GM18526 (cell line): ENCODE data around the gene ARMH4.

Experiments used
- POLR2A ChIP-seq: IDR thresholded peaks from 3 replicates; pipeline ENCODE4 v1.6.1; 2011; ENCODE audit not compliant: insufficient read length; ENCODE audit errors: extremely low read depth

Gene ARMH4

DNA sequence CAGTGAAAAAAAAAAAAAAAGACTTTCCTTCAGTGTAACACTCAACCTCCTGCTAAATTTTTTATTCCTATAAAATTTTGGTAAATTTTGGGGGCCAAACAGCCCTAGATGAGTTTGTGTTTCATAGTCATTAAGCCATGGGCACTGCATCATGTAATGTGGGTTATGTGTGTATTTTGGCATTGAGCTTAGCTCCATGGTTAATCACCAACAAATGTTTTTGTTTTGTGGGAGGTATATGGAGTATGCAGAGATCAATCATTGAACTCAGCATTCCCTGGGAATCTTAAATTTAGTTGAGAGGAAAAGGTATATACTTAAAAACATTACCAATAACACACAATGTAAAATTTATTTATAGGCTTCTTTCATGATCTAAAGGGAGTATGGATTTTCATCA is 8.5 kb upstream of the ARMH4 start:
- no peak for TF ChIP-seq POLR2A

DNA sequence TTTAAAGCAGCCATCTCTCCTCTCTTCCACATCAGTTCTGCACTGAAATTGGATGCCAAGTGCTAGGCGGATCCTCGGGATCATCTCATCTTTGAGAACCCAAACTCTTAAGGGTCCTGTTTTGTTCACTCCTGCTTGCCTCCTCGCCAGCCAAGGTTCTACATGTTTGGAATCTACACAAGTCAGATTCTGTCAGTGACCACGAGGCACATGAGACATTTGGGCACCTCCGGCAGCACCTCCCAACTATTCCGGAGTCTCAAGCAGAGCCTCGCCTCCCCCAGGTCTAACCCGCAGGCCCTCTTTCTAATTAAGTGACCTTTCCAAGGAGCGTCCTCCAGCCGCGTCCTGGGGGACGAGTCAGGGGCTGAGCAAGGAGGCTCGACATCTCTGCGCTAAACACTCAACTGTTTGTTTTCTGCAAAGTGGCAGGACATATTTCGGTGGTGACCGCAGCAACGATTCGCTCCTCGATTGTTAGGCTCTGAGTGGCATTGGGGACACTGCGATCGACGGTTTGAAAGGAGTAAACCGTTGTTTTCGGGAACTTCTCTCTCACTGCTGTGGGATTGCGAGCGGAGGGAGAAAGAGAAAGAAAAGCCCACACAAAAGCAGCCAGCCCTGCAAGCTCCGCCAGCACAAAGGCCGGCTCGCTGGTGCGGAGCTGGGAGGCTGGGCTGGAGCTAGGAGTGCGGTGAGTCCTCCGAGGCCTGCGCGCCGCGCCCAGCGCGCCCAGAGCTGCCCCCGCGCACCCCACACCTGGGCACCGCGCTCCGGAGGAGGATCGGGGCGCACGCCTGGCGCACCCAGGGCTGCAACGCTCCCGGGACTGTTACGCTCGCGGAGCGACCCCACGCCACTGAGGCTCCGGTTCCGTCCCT is 640 bp downstream of the ARMH4 start:
- no peak for TF ChIP-seq POLR2A

DNA sequence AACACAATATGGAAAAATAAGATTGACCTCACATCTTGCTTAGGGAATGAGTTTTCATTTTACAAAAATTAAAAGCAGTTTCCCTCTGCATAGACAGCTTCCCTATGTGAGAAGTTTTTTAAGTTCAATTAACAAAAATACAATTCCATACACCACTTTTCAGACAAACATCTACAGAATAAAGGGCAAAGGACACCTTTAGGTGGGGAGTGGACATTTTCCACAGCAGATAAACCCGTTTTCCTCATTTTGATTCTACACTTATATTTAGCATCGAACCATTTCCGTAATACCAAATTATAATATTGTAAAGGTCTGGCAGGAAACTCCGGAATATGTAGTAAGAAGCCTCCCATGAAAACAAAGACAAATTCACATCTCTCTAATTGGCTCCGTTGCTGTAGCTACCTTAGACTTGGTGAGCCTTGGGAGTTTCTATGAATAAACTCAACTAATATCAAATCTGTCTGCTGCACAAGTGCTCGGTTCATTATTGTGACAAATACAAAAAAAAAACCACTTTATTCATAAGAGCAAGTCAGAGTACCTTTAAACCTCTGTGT is 1.7 kb downstream of the ARMH4 start:
- TF ChIP-seq POLR2A: no peak

DNA sequence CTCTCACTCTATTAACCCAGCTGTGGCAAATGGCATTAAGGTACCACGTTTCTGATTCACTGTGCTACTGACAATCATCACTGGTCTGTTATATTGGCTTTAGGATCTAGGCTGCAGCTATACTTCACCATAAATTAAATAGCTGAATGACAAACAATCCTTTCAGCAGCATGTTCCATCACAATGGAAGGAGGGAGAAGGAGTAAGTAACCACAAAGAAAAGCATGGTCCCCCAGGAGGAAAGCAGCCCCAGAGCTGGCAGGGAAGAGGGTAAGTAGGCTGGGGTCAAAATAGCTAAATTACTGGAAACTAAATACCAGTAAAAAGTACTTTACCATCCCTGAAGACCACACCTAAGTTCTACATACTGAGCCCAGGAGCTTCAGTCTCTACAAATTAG is 2.8 kb downstream of the ARMH4 start:
- TF ChIP-seq POLR2A: no peak

DNA sequence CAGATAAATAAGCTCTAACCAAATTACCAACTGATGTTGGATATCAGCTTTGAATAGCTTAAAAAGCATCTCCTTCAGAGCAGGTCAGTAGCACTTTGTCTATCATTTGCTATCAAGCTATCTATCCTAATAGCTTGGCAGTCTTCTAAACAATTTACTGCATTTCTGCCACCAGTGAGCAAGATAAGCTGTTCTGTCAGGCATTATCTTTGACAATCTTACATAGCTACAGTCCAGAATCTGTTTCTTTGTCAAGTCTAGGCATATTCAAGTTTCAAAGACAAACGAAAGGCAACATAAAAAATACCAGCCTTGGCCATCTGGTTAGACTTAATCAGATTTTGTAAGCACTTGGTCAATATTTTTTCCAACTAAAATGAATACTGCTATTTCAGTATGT is 5.6 kb downstream of the ARMH4 start:
- TF ChIP-seq POLR2A: no peak

DNA sequence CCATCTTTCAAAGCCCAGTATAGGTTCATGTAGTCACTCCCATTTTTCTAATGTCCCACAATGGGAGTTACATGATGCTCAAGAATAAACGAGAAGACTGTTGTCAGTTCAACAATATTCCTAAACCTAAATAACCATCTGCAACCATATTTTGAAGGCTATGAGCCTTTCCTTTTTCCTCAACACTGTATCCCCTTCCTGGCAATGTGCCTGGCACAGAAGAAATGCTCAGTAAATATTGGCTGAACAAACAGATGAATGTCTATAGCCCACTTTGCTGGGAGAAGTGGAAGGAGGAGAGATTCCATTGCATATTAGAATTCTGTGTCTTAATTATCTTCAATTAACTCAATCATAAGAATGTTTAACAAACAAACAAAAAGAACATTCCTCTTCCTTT is 6.1 kb downstream of the ARMH4 start:
- TF ChIP-seq POLR2A: no peak

DNA sequence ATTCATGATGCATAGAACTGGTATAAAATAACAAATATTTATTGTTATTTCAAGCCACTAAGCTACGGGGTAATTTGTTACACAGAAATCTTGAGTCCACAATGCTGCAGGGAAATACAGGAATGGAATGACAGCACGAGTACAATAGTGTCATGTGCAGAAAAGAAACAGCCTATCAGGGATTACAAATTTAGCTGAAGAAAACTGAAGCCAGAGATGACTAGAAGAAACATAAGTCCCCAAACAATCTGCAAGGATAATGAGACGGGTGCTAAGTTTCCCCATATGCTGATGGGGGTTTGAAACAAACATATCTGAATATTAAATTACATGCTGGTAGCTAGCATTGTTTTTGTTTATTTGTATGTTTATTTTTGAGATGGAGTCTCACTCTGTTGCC is 8.9 kb downstream of the ARMH4 start:
- no peak for TF ChIP-seq POLR2A

DNA sequence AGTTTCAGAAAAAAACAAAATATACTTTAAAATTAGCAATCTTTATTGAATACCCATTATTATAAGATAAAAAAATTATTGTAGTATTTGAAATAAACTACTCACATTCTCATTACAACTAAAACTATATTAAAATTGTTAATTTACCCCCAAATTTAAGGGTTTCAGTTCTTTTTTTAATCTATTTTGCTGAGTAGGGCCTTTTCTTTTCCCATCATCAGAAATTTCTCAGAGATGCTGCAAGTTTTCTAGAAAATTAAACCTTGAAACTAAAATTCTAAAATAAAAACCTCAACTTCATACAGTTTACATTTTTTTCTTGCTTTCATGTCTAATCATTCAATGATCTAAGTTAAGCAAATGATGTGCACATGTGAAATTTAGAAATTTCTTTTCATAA is 10.1 kb downstream of the ARMH4 start:
- no peak for TF ChIP-seq POLR2A

DNA sequence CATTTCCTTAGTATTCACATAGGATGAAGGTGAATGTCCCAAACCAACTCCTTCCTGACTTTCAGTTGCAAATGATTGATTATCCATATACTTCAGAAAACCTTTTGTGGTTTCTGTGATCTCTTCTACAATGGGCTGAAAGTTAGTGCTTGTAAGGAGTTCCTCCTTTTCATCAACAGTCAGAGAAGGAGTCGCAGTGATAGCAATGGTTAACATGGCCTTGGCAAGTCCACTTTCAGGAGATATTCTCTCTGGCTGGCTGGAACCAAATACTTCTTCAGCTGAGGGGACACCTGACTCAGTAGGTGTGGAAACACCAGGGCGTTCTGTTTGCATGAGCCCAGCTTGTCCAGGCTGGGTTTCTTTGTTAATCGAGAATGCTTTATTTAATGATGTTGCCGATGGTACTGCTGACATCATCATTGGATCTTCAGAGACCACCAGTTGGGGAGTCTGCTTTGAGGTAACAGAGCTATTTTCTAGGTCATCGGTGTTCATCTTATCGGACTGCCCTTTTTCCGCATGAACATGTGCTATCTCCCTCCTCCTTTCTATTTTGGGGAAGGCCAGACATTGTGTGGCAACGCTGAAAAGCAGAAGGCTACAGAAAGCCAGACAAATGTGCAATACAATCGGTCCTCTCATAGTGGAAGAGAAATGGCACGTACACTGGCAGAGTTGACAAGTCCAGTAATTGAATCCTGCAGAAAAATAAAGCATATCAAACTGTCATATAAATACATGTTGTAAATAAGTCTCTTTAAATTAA is 13.1 kb downstream of the ARMH4 start:
- no peak for TF ChIP-seq POLR2A

DNA sequence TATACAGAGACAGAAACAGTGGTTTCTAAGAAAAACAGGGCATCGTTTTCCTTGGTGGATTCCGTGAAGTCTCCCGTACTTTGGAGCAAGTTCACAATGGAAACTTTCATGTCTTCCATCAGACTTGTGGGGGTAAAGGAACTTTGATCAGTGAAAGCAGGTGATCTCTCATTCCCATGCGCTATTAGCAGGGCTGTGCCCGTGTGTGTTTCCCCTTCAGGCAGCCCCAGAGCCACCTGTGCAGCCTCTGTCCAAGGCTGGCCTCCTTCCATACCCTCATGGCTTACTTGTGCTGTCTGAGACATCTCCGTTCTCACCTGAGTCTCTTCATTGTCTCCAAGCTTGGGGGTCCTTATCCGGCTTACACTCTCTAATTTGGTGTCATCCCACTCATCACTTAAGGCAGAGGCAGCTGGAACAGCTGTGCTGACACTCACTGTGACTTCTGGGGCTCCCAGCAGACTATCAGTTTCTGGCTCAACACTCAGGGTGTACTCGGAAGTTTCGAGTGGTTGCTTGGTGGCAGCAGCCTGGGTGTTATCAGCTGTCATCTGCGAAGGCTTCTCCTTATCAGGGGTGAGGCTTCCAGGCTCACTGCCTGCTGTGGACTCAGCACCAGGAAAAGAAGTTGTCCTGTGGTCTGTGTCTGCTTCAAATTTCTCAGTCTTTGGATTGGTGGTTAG is 13.8 kb downstream of the ARMH4 start:
- no peak for TF ChIP-seq POLR2A

DNA sequence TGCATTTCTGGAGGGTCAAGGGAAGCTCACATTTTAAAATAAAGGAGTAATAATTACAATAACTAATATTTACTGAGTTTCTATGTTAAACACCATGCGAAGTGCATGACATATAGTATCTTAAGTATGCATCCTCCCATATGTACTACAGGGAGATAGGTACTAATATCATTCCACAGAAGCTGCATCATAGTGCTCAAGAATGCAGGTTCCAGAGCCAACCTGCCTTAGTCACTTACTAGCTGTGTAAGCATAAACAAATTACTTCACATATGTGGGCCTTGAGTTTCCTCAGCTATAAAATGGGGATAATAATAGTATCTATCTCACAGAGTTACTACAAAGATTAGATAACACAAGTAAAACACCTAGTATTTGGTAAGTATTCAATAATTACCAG is 18.3 kb downstream of the ARMH4 start:
- TF ChIP-seq POLR2A: no peak

DNA sequence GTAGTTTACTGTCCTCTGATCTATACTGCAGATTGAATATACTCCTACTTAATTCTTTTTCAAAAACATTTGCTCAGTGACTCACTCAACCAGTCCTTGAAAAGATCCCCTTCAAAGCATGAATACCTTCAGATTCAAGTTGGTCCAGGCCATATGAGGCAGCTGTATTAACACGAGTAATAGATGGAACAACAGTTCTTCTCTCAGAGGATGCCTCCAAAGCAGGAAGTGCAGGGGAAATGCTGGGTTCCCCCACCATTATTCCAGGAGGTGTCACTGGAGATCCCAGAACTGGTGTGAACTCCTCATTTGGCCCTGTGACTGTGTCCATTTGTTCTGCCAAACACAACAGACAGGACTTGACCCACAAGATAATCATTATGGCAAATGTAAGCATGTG is 20.6 kb downstream of the ARMH4 start:
- no peak for TF ChIP-seq POLR2A

DNA sequence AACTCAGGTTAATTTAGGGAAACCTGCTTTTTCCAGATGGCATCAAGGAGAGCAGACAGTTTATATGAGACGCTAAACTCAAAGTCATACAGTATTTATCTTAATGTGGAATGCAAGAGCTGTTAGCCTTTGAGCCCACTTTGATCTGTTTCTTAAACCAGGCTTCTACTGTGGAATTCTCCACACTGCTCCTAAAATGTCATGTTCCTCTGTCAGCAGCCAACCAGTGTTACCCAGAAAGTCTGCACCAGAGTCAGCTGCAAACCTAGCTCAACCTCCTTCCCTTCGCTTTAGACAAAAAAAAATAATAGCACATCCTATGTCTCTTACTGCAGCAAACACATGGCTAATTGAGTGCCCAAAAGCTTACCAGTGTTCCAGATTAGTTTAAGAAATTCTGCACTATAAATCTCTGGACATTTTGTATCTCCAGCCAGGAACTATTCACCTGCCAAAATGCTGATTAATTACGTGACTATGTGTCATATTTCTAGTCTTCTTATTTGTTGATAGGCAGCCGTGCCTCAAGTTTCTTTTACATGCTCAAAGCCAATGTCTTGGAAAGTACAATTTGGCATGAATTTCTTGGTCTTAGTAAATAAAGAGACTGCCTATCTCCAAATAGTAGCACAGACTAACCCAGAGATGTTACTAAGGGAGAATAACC is 21.8 kb downstream of the ARMH4 start:
- no peak for TF ChIP-seq POLR2A

DNA sequence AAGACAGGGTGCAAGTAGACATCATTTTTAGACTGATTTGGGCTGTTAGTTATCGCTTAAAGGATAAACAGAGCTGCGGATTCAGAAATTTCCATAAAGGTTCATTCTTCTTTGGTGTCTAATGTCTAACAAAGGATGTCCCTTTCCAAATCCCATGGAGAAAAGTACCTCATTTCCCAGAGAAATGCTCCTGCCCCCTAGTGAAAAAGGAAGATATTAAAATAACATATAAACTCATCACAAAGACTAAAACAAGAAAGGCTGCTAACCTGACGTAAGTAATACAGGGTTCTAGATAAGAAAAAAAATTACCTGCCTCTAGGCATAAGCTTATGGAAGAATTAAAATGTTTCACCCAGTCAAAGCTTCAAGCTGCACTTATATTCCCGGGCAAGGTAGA is 22.8 kb downstream of the ARMH4 start:
- no peak for TF ChIP-seq POLR2A

DNA sequence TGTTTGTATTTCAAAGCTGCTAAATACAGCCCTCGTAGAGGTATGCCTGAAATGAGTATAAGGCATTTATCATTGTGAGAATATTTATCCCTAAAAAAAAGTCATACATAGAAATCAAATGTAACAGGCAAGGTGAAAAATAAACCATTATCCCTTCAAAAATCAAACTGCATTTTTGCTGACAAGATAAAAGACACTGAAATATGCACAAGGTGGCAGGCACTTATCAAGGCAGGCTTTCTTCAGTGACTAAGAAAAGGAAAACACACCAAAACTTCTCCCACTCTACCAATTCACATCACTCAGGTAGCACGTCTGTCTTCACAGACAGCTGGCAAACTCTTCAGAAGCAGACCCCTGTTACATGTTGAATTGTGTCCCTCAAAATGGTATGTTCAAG is 23.6 kb downstream of the ARMH4 start:
- TF ChIP-seq POLR2A: no peak
